GM23248 (cell line): Measurements from ENCODE around the gene THTPA.

Source experiments
- EZH2 ChIP-seq: fragments of 200-600 bp; sonication (generic); IDR thresholded peaks from 2 replicates; pipeline ENCODE4 v1.6.1; 2018; ENCODE audit warnings: antibody characterized with exemption, mild to moderate bottlenecking; ENCODE audit not compliant: insufficient read depth, poor library complexity, severe bottlenecking
- EZH2phosphoT487 ChIP-seq: fragments of 200-600 bp; sonication (generic); IDR thresholded peaks from 2 replicates; pipeline ENCODE4 v1.6.1; 2018; ENCODE audit warnings: antibody characterized with exemption, moderate library complexity, mild to moderate bottlenecking, low read depth; ENCODE audit not compliant: insufficient read depth

DNA sequence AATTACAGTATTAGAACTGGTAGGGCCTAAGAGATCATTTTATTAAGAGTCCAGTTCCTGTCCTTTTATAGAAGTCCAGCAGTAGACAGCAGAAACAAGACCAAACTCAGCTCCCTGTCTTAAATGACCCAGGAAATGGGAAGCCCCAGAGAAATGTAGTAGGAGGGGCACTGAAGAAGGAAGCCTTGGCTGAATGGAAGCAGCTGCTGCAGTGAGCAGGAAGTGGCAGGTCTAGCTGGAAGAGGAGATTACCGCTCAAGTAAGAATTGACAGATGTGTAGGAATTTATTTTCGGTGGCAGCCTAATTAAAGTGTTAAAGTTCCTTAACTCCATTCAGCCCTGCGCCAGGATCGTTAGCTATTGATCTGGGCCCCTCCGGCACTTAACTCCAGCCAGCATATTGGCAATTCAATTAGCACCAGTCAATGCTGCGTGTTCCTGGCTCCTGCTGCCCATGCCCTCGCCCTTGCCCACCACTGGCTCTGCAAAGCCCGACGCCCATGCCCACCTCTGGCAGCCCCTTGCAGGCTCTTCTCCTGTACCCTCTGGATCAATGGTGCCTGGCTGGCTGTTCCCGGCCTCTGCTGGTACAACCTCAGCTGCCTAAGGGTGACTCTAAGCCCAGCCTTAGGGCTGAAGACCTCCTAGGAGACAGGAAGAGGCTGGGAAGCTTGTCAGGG, 25.6 kb upstream of the THTPA start:
- TF ChIP-seq EZH2 (no peak), EZH2phosphoT487 (no peak)
